Measurements from ENCODE around the gene ZNF280A.

GRCh38 chr22:22547692-22548300 is 27.7 kb upstream of the ZNF280A start:
- TF ChIP-seq POLR2A (IDR thresholded peaks at IDR 0.05; ENCODE audit: low read length) (no peak), GATA1 (IDR thresholded peaks at IDR 0.05; ENCODE audit: low read depth, low read length) (no peak)

Data from erythroblast (primary cell).